Measurements from ENCODE around the gene DDOST.
"Not testable (repeated sequence)": the region's sequence is repeated elsewhere in the genome, so short reads cannot be mapped to it uniquely, and the experiment has no call there.

DDOST gene

GRCh38 chr1:20691872-20692271 is 30.7 kb upstream of the DDOST start:
- DNase-seq = no peak

- no peak for DNase-seq
These were observed 28.5 kb upstream of the DDOST start for GRCh38 chr1:20689645-20690056.

- DNase-seq = no peak
These were observed 25.9 kb upstream of the DDOST start for GRCh38 chr1:20686883-20687725.

GRCh38 chr1:20685741-20686140 is 24.6 kb upstream of the DDOST start:
- peak in 1 of 51 donors; percentile 41 for DNase-seq

- peak in 3 of 51 donors; percentile 12 to 42 (median 16) for DNase-seq
These were observed 24.0 kb upstream of the DDOST start for GRCh38 chr1:20685099-20685662.

- no peak for DNase-seq
These were observed 23.5 kb upstream of the DDOST start for GRCh38 chr1:20684651-20685050.

- no peak for DNase-seq
These were observed 23.0 kb upstream of the DDOST start for GRCh38 chr1:20684050-20684620.

- DNase-seq = no peak
These were observed 22.4 kb upstream of the DDOST start for GRCh38 chr1:20683614-20684013.

GRCh38 chr1:20682571-20683236 is 21.5 kb upstream of the DDOST start:
- DNase-seq = peak in 20 of 51 donors; percentile 4 to 43 (median 20)

GRCh38 chr1:20681999-20682398 is 20.8 kb upstream of the DDOST start:
- DNase-seq = no peak

GRCh38 chr1:20680269-20680668 is 19.1 kb upstream of the DDOST start:
- no peak for DNase-seq

GRCh38 chr1:20678599-20678998 is 17.4 kb upstream of the DDOST start:
- no peak for DNase-seq

- not testable (repeated sequence) for DNase-seq
These were observed 12.5 kb upstream of the DDOST start for GRCh38 chr1:20673626-20674025.

GRCh38 chr1:20672265-20672632 is 11.1 kb upstream of the DDOST start:
- DNase-seq = no peak

GRCh38 chr1:20670936-20671335 is 9.8 kb upstream of the DDOST start:
- DNase-seq = no peak

- DNase-seq = no peak
These were observed 7.4 kb upstream of the DDOST start for GRCh38 chr1:20668581-20668980.

- DNase-seq = no peak
These were observed 5.6 kb upstream of the DDOST start for GRCh38 chr1:20666804-20667203.

GRCh38 chr1:20666146-20666545 is 5.0 kb upstream of the DDOST start:
- no peak for DNase-seq

- no peak for DNase-seq
These were observed 4.6 kb upstream of the DDOST start for GRCh38 chr1:20665726-20666125.

- no peak for DNase-seq
These were observed 3.0 kb upstream of the DDOST start for GRCh38 chr1:20663969-20664715.

GRCh38 chr1:20663365-20663764 is 2.2 kb upstream of the DDOST start:
- DNase-seq = no peak

GRCh38 chr1:20662110-20662475 is 924 bp upstream of the DDOST start:
- no peak for DNase-seq
